GM08714 (cell line): ENCODE results near the gene FMN2.
"Not testable (repeated sequence)": the region's sequence is repeated elsewhere in the genome, so short reads cannot be mapped to it uniquely, and the experiment has no call there.

ENCODE experiments used
- H3K4me3 ChIP-seq: fragments of 200-500 bp; sonication (Bioruptor generic); 2 replicates; pipeline ENCODE4 v1.5.1; 2014; ENCODE audit warnings: mild to moderate bottlenecking, low read length, inconsistent platforms
- ZNF274 ChIP-seq: IDR thresholded peaks from 2 replicates; pipeline ENCODE4 v1.6.1; 2012; ENCODE audit warnings: mild to moderate bottlenecking, low read depth, low read length

Gene FMN2

DNA sequence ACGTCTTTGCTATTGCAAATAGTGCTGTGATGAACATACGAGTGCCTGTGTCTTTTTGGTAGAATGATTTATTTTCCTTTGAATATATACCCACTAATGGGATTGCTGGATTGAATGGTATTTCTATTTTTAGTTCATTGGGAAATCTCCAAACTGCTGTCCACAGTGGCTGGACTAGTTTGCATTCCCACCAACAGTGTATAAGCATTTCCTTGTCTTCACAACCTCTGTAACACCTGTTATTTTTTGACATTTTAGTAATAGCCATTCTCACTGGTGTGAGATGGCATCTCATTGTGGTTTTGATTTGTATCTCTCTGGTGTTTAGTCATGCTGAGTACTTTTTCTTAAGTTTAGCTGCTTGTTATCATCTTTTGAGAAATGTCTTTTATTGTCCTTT, 215.0 kb downstream of the FMN2 start:
- no peak for TF ChIP-seq ZNF274
- no peak overlapping the region for H3K4me3 ChIP-seq

DNA sequence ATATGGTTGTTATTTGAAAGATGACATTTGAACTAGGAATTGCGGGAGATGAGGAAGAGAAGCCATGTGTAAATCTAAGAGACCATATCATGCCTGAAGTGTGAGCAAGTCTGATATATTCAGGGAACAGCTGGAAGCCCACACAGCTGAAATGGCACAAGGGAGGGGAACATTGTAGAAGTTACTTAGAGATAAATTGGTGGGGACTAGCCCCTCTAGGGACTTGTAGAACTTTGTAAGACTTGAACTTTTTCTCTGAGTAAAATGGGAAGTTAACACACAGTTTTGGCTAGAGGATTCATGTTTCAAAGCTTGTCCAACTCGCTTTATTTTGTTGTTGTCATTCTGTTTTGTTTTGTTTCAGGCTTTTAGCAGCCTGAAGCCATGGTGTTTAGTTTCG, 216.4 kb downstream of the FMN2 start:
- no peak for TF ChIP-seq ZNF274
- H3K4me3 ChIP-seq, result no peak overlapping the region

DNA sequence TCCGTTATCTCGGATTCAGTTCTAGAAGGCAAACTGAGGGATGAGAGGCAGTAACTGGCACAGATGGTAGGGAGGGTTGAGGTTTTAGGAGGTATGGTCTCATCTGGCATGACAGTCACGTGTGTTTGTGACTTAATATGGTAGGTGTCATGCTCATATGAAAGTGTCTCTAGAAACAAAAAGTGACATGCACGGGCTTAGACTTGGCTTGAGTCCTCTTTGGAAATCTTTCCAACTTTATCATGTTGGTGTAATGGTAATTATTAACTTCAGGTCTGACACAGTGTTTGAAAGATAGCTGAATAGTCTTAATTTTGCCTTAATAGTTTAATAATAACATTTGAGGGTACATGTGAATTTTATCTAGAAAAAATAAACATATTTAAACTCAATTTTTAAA, 218.1 kb downstream of the FMN2 start:
- H3K4me3 ChIP-seq, result no peak overlapping the region
- TF ChIP-seq ZNF274, result no peak

DNA sequence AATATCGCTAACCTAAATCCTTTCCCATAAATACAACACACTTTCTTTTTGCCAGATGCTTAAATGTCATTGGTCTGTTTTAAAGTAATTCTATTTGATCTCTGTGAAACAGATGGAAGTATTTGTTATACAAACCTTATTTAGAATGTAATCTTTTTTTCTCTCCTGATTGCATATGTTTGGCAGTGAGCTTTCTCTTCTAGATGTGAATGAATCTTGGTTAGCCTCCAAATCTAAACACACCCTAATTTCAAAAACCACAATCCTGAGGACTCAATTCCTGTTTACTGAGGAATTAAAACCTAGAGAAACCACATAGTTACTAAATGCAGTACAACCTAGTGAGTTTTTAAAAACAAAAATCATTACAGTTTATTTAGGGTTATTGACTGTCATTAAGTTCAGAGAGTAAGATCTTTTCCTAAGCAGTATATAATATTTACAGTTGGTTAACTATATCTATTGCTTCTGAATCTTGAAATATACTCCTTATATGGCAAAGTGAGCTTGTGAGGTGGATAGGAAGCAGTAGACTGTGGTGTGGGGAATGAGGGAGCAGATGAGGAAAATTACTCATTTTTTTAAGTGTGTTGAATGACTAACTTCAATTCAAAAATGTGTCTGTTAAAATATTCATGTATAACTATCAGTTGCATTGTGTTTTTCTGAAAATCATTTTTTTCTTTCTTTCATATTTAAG, 218.7 kb downstream of the FMN2 start:
- no peak overlapping the region for H3K4me3 ChIP-seq
- TF ChIP-seq ZNF274, result no peak

DNA sequence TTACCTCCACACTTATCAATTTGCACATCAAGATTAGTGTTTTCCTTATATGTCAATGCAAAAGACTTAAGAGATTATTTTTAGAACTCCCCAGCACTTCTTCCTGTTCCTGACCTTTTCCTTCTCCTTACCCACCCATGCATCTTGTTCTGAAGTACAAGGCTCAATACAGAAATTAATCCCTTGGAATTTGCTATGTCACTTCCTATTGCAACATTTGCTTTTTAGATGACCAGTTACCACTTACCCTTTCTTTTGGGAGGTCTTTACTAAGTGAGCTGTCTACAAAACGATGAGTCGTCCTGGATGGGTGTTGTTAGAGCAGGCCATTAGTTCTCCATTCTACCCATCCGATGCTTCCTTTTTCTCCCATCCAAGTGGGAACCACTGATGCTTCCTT, 221.2 kb downstream of the FMN2 start:
- no peak overlapping the region for H3K4me3 ChIP-seq
- no peak for TF ChIP-seq ZNF274

DNA sequence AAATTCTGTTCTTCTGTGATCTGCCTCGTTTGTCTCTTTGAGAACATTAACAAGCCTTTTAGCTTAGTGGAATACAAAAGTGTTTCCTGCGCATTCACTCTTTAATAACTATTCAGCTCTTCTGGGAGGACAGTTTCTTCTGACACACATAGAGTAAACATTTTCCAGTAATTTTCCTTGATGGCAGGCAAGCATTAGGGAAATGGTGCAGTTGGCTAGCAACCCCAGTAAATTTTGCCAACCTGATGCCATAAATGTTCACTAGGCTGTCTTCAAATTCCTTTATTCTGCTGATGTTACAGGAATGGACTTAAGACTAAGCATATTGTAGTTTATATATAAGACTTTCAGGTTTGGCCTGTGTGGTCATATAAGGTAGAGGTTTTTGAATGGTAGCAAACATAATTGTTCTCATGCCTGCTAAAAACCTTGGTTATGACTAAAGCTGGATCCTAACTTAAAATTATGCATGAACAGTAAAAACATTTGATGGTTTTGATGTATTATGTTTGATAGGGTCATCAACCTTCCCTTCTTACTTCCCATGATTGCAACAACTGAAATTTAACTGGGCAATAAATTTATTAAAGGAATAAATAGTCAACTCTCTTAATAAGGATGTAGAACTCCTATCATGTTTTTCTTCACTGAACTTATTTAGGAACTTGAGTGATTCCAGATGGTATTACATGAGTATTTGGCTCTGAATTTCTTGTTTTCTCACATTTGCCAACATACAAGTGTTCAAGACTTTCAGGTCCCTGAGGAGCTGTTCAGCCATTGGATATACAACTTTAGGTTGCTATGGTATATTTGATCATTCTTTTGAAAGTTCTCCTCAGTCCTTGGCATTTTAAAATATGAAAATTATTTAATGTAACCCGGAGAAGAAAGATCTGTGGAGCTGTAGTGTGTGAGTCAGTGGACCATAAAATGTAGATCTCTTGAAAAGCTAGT, 223.4 kb downstream of the FMN2 start:
- no peak overlapping the region for H3K4me3 ChIP-seq
- TF ChIP-seq ZNF274, result no peak

DNA sequence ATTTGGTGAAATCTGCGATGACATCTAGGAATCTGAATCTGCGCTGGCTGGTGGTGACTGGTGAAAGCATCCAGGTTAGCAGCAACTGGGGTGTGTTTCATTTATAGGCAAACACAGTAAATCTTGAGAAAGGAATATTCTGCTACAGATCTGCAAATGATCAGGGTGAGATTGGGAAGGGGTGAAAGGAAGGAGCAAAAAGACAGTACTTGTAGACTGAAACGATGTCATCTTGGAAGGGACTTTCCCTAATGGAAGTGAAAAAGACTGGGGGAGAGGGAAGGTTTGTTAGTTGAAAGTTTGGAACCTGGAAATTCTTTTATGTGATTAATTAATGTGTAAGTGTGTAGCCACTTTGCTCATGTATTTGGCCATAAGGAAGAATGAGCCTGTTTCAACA, 228.3 kb downstream of the FMN2 start:
- H3K4me3 ChIP-seq, result no peak overlapping the region
- no peak for TF ChIP-seq ZNF274

DNA sequence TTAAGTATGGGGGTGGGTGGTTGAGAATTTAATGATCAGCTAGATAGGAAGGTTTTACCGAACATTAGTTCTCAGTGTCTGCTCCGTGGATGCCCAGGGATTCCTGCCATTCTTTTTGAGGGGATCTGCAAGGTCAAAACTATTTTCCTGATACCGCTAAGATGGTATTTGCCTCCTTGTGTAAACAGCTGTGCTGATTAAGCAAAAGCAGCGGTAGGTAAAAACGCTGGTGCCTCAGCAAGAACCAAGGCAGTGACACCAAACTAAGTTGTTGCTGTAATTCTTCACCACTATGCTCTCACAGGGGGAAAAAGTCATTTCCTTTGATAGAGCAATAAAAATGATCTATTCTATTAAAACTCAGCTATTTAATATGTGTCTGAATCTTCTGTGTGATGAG, 229.0 kb downstream of the FMN2 start:
- no peak for TF ChIP-seq ZNF274
- no peak overlapping the region for H3K4me3 ChIP-seq

DNA sequence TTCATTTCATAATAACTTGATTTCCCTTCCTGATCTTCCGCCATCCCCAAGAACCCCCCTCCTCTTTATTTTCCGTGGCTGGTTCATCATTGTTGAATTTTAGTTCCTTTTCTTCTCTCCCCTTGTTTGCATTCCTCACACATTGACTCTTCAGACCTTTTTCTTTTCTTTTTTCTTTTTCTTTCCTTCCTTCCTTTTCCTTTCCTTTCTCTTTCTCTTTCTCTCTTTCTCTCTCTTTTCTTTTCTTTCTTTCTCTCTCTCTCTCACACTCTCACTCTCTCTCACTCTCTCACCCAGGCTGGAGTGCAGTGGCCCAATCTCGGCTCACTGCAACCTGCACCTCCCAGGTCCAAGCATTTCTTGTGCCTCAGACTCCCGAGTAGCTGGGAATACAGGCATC, 231.3 kb downstream of the FMN2 start:
- no peak for TF ChIP-seq ZNF274

DNA sequence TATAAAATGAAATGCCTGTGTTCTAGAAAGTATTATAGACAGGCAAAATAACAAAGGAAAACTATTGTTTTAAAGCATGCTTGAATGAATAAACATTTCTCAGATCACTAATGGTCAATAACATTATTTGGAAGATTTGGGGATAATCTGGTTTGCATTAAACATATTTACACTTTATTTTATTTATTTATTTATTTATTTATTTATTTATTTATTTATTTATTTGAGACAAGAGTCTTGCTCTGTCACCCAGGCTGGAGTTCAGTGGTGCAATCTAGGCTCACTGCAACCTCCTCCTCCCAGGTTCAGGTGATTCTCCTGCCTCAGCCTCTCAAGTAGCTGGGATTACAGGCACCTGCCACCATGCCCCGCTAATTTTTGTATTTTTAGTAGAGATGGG, 236.7 kb downstream of the FMN2 start:
- H3K4me3 ChIP-seq, result not testable (repeated sequence)

More for the DNA sequence above, 231.3 kb downstream of the FMN2 start:
- H3K4me3 ChIP-seq, result no peak overlapping the region

- TF ChIP-seq ZNF274, result no peak
- no peak overlapping the region for H3K4me3 ChIP-seq
Observed at GRCh38 chr1:240329443-240329842, 237.8 kb downstream of the FMN2 start.

GRCh38 chr1:240332672-240333071, 241.0 kb downstream of the FMN2 start:
- H3K4me3 ChIP-seq, result no peak overlapping the region
- TF ChIP-seq ZNF274, result no peak

DNA sequence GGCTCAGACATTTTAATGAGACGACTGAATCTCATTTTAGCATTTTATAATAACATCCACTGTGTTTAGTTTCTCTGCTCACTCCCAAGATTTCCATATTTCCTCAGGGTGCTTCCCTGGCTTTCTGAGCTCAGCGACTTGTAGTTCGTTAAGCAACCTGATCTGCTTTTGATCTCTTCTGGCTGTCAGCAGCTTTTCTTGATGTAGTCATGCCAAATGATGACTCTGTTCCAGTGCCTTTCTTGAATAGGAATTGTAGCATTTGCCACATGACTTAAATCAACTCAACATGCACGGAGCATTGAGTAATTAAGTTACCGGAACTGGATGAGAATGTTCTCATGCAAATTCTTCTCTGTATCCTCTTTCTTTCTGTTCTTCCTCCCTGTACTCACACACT, 246.1 kb downstream of the FMN2 start:
- TF ChIP-seq ZNF274, result no peak

DNA sequence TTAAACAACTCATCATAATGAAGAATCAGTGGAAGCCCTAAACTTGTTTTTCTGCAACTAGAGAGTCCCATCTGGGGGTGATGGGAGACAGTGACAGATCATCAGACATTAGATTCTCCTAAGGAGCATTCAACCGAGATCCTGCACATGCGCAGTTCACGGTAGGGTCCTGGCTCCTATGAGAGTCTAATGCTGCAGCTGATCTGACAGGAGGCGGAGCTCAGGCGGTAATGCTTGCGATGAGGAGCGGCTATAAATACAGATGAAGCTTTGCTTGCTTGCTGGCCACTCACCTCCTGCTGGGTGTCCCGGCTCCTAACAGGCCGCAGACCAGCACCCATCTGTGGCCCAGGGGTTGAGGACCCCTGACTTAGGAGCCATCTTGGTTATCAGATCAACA, 247.2 kb downstream of the FMN2 start:
- no peak overlapping the region for H3K4me3 ChIP-seq
- no peak for TF ChIP-seq ZNF274

More for the DNA sequence above, 246.1 kb downstream of the FMN2 start:
- no peak overlapping the region for H3K4me3 ChIP-seq

DNA sequence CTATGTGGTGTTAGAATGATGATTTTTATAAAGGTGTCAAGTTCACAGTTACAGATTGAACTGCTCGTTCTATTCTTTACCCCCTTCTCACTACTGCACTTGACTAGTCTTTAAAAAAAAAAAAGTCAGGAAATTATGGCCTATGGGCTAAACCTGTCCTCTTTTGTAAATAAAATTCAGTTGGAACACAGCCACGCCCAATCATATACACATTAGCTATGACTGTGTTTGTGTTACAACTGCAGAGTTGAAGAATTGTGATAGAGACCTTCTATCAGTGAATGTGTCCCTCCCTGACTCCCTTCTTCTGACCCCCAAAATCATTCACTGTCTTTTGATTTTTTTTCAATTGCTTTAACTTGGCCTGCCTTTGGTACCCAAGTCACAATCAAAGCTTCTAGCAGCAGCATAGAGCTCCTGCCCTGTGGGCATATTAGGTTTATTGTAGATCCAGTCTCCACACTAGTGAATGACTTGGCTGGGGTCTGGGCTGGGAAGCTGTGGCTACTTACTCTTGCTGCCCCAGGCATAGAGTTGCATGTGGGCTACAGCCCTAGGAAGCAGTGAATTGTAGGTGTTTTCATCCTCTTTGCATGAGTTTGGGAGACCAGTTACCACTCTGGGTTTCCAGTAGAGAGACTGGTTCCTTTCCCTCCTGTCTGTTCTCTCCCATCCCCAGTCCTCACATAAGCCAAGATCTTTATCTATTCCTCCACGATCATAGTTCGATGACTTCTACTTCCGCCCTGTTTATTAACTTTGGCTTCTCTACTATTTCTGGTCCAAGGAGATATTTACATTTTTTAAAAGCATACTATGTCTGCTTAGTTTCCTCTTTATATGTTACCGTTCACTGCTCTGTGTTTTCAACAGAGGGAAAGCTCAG, 249.9 kb downstream of the FMN2 start:
- no peak for TF ChIP-seq ZNF274

More for the DNA sequence above, 249.9 kb downstream of the FMN2 start:
- no peak overlapping the region for H3K4me3 ChIP-seq
